Measurements from ENCODE around the gene IFNA1. TPM values are rescaled to one million over a fixed set of nuclear protein-coding genes. Genes with fewer than 3 reads are reported as not detected.

Gene IFNA1
- total RNA-seq, 1 donor = not detected

- no peaks in the 10 kb centered on the region for H4K20me1 ChIP-seq (ENCODE audit: insufficient read depth, low read length)
- no peaks in the 10 kb centered on the region for H3K9me3 ChIP-seq (ENCODE audit: low read depth, low read length)
- no peaks in the 10 kb centered on the region for H3K27me3 ChIP-seq (ENCODE audit: insufficient read depth, low read length)
- DNase-seq (ENCODE audit: insufficient read length, low spot score, missing footprints) = no peak
- H3K4me1 ChIP-seq (ENCODE audit: insufficient read depth, low read length) = peaks cover 3% of the 10 kb centered on the region
- no peak within 1 kb of the TSS for H3K4me3 ChIP-seq (ENCODE audit: insufficient read depth, low read length)
- H2AFZ ChIP-seq (ENCODE audit: low read length) = no peak within 1 kb of the TSS
- no peak within 1 kb of the TSS for H3K27ac ChIP-seq (ENCODE audit: low read depth, low read length)
- TF ChIP-seq, protein P1, sequence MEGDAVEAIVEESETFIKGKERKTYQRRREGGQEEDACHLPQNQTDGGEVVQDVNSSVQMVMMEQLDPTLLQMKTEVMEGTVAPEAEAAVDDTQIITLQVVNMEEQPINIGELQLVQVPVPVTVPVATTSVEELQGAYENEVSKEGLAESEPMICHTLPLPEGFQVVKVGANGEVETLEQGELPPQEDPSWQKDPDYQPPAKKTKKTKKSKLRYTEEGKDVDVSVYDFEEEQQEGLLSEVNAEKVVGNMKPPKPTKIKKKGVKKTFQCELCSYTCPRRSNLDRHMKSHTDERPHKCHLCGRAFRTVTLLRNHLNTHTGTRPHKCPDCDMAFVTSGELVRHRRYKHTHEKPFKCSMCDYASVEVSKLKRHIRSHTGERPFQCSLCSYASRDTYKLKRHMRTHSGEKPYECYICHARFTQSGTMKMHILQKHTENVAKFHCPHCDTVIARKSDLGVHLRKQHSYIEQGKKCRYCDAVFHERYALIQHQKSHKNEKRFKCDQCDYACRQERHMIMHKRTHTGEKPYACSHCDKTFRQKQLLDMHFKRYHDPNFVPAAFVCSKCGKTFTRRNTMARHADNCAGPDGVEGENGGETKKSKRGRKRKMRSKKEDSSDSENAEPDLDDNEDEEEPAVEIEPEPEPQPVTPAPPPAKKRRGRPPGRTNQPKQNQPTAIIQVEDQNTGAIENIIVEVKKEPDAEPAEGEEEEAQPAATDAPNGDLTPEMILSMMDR (IDR thresholded peaks at IDR 0.05; ENCODE audit: extremely low read depth, low read depth, low read length) = no peak
- H3K4me2 ChIP-seq (ENCODE audit: insufficient read depth, low read length) = no peak within 1 kb of the TSS
- H3K36me3 ChIP-seq (ENCODE audit: insufficient read depth, low read length) = peaks cover 30% of the 10 kb centered on the region
- peaks cover 2% of the 10 kb centered on the region for H3K79me2 ChIP-seq (ENCODE audit: insufficient read depth, low read length)
These were observed 42.0 kb downstream of the IFNA1 start, which contains the start of gene IFNE for GRCh38 chr9:21482213-21482612. Gene IFNE (minus strand): TSS chr9:21482313. CDS start chr9:21481694, 619 bp downstream.

Other genes starting within 250 kb of the IFNA1 start
- gene IFNA7, start 238.2 kb upstream of the IFNA1 start, total RNA-seq = not detected in 2 replicates
- gene IFNA10, start 233.3 kb upstream of the IFNA1 start, total RNA-seq = not detected in 2 replicates
- not detected in 2 replicates for gene IFNA16, start 223.1 kb upstream of the IFNA1 start, total RNA-seq
- gene IFNA17, start 212.2 kb upstream of the IFNA1 start, total RNA-seq = not detected in 2 replicates
- not detected in 2 replicates for gene IFNA14, start 200.4 kb upstream of the IFNA1 start, total RNA-seq
- not detected in 2 replicates for gene IFNA5, start 135.1 kb upstream of the IFNA1 start, total RNA-seq
- gene KLHL9, start 105.0 kb upstream of the IFNA1 start, total RNA-seq = 35.9 and 38.4 TPM in 2 replicates
- not detected in 2 replicates for gene IFNA6, start 89.6 kb upstream of the IFNA1 start, total RNA-seq
- gene IFNA13, start 72.4 kb upstream of the IFNA1 start, total RNA-seq = not detected in 2 replicates
- gene IFNA2, start 55.0 kb upstream of the IFNA1 start, total RNA-seq = not detected in 2 replicates
- not detected in 2 replicates for gene IFNA8, start 31.3 kb upstream of the IFNA1 start, total RNA-seq
- 2.9 and 3.6 TPM in 2 replicates for gene IFNE, start 41.9 kb downstream of the IFNA1 start, total RNA-seq

Data from osteoblast (primary cell).